Fibroblast of lung (primary cell): ENCODE measurements around the gene CLECL1.

Source experiments
- CTCF ChIP-seq, 2 donors: IDR thresholded peaks in 1 of 2; conservative IDR thresholded peaks in 1 of 2; 1 replicate in 1 of 2; 2 replicates in 1 of 2; pipeline ENCODE4 v1.5.1; 2011 to 2012; ENCODE audit warnings: low read length in 2 of 2, control low read depth in 1 of 2, inconsistent platforms in 1 of 2, low read depth in 1 of 2, mild to moderate bottlenecking in 1 of 2
- EZH2 ChIP-seq: IDR thresholded peaks from 2 replicates; pipeline ENCODE4 v1.5.1; 2012; ENCODE audit warnings: low read length, control low read depth, mild to moderate bottlenecking; ENCODE audit errors: missing control alignments

GRCh38 chr12:9731393-9731792, 1.5 kb downstream of the CLECL1 start:
- TF ChIP-seq CTCF (conservative IDR thresholded peaks at IDR 0.05 in 1 of 2, IDR thresholded peaks at IDR 0.05 in 1 of 2; ENCODE audit: low read depth in 1 of 2, low read length in 2 of 2) (no peak), EZH2 (no peak)
